Endothelial cell of umbilical vein (primary cell): ENCODE data around the gene ZBTB6.

ENCODE experiments used
- CTCF ChIP-seq, 2 donors: IDR thresholded peaks; 1 replicate in 1 of 2; 2 replicates in 1 of 2; pipeline ENCODE4 v1.5.1; 2011; ENCODE audit warnings: low read length in 2 of 2, mild to moderate bottlenecking in 2 of 2, moderate library complexity in 2 of 2, control low read depth in 1 of 2, inconsistent platforms in 1 of 2, low read depth in 1 of 2; ENCODE audit not compliant: insufficient read depth in 1 of 2; ENCODE audit errors: extremely low read depth in 1 of 2
- EZH2 ChIP-seq: IDR thresholded peaks from 2 replicates; pipeline ENCODE4 v1.6.1; 2012; ENCODE audit warnings: borderline replicate concordance, low read depth, mild to moderate bottlenecking, moderate library complexity, low read length, inconsistent platforms; ENCODE audit not compliant: severe bottlenecking
- FOS ChIP-seq: IDR thresholded peaks from 2 replicates; pipeline ENCODE4 v1.6.1; 2011; ENCODE audit warnings: mild to moderate bottlenecking, low read length, moderate library complexity, borderline replicate concordance; ENCODE audit not compliant: insufficient read depth
- JUN ChIP-seq: IDR thresholded peaks from 2 replicates; pipeline ENCODE4 v1.6.1; 2011; ENCODE audit warnings: borderline replicate concordance, low read depth; ENCODE audit not compliant: insufficient read length, insufficient read depth
- MAX ChIP-seq: IDR thresholded peaks from 2 replicates; pipeline ENCODE4 v1.6.1; 2011; ENCODE audit not compliant: insufficient read depth, insufficient read length
- MYC ChIP-seq: IDR thresholded peaks from one replicate; pipeline ENCODE4 v1.6.1; 2011; ENCODE audit warnings: mild to moderate bottlenecking, low read depth, low read length
- POLR2A ChIP-seq: IDR thresholded peaks from 2 replicates; pipeline ENCODE4 v1.6.1; 2012; ENCODE audit warnings: low read depth, mild to moderate bottlenecking, control low read depth, low read length
- POLR2AphosphoS5 ChIP-seq: IDR thresholded peaks from 2 replicates; pipeline ENCODE4 v1.6.1; 2012; ENCODE audit warnings: low read depth, mild to moderate bottlenecking, control low read depth, low read length, moderate library complexity; ENCODE audit not compliant: insufficient read depth

- TF ChIP-seq CTCF (IDR thresholded peaks at IDR 0.05; ENCODE audit: extremely low read depth in 1 of 2, insufficient read depth in 1 of 2, low read depth in 1 of 2, low read length in 2 of 2) (no peak), EZH2 (no peak), POLR2AphosphoS5 (no peak), POLR2A (no peak), MAX (no peak), MYC (no peak), JUN (no peak), FOS (no peak)
Measured at GRCh38 chr9:122940454-122940748, 27.3 kb upstream of the ZBTB6 start.
